Tongue (tissue), 2 donors: ENCODE data around the gene ANKRD55. TPM values are rescaled to one million over a fixed set of nuclear protein-coding genes. Genes with fewer than 3 reads are reported as not detected.
"Not testable (repeated sequence)": the region's sequence is repeated elsewhere in the genome, so short reads cannot be mapped to it uniquely, and the experiment has no call there.

Source experiments
- DNase-seq: peaks from one replicate; pipeline ENCODE4 v3.0.0-alpha.2; 2015
- total RNA-seq: library from RNA; depleted of rRNA; stranded (reverse); fragments of >200 nt; gene quantifications from one replicate; pipeline ENCODE4 v1.2.3, GENCODE V29; 2014

ANKRD55 gene
- total RNA-seq, 1 donor from 2014 or later: not detected

DNA sequence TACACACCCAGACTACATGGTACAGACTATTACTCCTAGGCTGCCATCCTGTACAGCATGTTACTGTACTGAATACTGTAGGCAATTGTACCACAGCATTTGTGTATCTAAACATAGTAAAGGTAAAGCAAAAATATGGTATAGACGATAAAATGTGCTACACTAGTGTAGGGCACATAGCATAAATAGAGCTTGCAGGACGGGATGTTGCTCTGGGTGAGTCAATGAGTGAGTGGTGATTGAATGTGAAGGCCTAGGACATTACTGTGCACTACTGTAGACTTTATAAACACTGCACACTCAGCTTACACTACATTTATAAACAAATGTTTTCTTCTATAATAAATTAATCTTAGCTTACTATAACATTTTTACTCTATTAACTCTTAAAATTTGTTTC lies 25.6 kb downstream of the ANKRD55 start:
- DNase-seq: no peak

DNA sequence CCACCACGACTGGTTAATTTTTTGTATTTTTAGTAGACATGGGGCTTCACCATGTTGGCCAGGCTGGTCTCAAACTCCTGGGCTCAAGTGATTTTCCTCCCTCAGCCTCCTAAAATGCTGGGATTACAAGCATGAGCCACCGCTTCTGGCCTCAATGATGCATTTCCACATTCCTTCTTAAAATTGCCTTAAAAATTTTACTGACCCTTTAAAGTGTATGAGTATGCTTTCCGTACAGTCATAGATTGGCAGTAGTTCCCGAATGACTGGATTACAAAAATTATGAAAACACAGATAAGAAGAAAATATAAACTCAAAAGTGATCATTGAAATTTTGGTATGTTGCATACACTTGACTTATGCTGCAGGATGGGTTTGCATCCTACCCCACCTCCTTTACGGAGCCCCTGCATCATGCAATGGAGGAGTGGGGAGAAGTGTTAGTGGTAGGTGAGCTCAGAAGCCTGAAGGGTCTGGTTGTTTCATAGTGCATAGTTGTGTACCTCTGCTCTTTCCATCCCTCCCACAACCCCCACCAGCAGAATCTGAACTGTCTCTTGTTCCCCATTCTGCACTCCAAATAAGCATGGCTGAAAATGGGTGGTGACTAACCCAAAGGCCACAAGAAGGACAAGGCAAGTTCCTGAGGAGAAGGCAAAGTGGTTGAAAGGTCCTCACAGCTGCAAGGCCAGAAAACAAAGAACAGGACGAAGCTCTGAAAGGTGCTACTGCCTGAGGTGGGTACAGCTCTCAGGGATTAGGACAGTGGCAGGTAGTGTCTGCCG lies 26.8 kb downstream of the ANKRD55 start:
- no peak for DNase-seq

DNA sequence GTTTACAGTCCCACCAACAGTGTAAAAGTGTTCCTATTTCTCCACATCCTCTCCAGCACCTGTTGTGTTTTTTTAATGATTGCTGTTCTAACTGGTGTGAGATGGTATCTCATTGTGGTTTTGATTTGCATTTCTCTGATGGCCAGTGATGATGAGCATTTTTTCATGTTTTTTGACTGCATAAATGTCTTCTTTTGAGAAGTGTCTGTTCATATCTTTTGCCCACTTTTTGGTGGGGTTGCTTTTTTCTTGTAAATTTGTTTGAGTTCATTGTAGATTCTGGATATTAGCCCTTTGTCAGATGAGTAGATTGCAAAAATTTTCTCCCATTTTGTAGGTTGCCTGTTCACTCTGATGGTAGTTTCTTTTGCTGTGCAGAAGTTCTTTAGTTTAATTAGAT lies 29.2 kb downstream of the ANKRD55 start:
- not testable (repeated sequence) for DNase-seq

DNA sequence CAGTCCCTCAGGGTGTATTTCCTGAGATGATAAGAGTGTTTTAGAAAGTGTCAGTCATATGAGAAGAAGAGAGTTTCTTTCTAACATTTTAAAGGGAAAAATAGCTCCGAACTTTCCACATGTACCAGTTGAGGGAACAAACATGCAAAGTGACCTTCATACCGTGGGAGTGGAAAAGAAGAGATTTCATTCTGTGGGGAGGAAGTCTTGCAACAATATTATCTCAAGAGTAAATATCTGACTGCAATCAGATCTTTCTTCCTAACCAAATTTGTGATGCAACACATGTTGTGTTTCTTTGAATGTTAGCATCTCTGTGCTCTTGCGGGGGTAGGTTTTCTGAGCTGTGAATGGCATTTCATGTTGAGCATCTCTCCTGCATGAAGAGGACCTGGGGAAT lies 30.6 kb downstream of the ANKRD55 start:
- DNase-seq: no peak

DNA sequence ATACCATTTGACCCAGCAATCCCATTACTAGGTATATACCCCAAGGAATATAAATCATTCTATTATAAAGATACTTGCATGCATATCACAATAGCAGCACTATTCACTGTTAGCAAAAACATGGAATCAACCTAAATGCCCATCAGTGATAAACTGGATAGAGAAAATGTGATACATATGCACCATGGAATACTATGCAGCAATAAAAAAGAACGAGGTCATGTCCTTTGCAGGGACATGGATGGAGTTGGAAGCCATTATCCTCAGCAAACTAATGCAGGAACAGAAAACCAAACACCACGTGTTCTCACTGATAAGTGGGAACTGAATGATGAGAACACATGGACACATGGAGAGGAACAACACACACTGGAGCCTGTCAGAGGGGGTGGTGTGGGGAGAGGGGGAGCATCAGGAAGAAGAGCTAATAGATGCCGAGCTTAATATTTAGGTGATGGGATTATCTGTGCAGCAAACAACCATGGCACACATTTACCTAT lies 31.3 kb downstream of the ANKRD55 start:
- DNase-seq: not testable (repeated sequence)

DNA sequence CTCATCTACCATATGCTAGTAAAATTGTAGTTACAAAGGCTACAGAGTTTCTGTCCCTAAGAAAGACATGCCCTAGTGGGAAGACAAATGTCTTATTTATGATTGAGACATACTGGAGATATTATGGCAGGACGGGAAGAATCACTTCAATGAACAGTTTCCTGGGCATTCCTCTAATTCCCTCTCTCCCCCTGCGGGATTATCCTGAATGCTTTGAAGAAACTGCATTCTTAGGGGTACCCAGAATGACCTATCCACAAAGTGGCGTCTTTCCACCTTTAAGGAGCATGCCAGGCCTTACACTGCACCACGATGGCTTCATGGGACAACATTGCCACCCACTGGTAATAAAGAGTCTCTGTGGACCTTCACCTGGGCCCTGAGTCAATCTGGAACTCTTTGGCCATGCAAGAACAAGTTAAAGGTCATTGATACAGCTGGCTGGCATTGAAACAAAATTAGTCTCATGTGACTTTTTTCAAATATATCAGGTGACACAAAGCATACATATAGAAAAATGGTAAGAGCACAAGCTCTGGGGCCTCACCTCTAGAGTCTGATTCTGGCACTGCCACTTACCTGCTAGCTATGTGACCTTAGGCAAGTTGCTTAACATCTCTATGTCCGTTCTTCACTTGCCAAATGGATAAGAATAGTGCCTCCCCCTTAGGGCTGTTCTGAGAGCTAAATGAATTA lies 32.0 kb downstream of the ANKRD55 start:
- peak; percentile 71 for DNase-seq

DNA sequence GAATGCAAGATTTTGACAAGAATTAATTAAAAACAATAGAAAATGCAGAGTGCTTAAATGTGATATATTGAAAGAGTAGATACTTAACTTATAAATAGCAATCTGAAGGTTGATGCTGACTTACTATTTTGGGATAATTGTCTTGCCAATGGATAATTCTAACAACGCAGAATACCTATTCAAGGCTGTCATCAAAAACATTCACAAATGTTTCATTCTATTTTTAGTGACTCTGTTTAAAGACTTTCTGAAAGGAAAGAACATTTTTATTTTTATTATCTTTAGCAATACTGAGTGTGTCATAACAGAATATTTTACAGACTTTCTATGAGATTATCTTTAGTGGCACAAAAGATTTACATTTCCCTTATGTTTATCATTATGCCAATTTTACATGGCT lies 38.1 kb downstream of the ANKRD55 start:
- no peak for DNase-seq

DNA sequence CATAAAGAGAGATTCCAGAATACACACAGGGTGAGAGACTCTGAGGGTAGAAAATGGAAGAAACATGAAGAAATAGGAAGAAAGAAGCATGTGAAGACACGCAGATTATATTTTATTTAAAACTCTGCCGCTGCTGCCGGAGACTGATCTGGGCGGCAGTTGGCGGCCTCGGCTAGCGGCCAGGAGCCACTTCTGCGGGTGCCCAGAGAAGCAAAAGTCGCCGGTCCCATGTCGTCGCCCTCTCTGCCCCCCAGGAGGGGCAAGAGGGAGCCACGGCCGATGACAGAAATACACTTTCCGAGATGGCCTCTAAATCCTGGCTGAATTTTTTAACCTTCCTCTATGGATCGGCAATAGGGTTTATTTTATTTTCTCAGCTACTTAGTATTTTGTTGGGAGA lies 40.9 kb downstream of the ANKRD55 start:
- no peak for DNase-seq

DNA sequence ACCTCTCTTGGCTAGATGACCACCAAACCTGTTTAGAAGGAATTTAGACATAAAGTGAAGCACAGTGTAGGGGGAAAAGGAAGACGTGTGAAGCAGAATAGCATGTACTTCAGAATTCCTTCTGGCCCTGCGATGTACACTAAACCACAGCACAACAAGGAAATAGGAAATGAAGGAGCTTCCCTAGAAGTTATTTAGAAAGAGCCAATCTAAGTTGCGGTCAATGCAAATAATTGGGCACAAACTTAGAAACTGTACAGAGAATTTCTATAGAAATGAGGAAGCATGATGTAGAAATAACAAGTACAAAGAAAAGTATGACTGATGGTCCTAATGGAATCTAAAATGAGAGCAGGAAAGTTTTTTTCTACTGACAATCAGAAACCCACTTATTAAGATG lies 41.5 kb downstream of the ANKRD55 start:
- no peak for DNase-seq

DNA sequence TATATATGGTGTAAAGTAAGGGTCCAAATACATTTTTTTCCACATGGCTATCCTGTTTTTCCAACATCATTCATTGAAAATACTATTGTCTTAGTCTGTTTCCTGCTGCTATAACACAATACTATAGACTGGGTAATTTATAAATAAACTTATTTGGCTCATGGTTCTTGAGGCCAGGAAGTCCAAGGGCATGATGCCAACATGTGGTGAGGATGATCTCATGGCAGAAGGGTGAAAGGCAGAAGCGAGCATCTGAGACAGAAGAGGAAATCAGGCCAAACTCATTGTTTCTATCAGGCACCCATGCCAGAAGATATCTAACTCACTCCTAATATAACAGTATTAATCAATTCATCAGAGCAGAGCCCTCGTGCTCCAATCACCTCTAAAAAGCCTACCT lies 42.6 kb downstream of the ANKRD55 start:
- DNase-seq: no peak

DNA sequence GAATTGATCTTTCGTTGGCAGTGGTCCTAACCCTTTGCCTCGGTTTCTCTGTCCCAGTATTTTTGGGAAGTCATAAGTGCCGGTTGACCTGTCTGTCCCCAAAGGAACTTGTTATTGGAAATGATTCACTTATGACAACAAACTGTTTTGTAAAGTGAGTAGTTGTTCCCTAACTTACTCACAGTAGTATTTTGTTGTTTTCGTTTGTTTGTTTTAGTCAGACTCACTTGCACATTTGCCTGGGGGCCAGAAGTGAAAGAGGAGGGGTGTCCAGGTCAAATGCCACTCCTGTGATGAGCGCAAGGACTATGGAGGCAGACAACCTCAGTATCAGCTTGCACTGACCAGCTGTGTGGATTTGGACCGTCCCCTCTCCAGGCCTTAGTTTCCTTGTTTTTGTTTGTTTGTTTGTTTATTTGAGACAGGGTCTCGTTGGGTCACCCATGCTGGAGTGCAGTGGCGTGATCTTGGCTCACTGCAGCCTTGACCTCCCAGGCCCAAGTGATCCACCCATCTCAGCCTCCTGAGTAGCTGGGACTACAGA lies 47.3 kb downstream of the ANKRD55 start:
- no peak for DNase-seq

DNA sequence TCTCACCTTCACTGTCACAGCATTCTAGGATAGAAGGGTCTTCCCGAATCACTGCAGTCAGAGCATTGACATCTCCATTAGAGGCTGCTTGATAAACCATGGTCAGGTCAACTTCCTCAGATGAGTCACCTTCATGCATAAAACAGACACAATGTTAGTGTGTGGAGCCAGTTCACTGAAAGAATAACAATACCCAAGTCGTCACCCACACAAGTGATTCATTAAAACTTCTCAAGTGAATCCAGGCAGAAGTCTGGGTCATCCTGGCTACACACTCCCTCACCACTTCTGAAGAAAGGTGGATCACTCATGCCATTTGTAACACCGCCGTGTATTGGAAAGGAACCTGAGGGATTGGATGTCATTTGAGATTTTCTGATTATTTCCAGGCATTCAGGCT lies 49.6 kb downstream of the ANKRD55 start:
- DNase-seq: no peak

DNA sequence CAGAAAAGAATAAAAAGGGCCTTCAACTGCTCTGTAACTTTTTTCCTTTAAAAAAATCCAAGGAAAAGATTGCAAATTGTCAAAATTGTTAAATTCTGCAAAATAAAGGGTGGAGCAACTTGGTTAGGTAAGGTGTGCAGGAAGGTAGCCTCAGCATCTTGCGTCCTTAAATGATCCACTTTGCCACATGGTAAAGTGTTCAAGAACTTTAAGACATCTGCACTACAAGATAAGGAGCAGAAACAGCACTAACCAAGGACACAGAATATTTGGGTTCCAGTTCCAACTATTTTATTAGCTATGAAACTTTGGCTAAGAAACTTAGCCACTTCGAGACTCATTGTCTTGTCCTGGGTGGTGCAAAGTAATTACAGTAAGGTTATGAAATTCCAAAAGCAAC lies 53.7 kb downstream of the ANKRD55 start:
- DNase-seq: no peak

DNA sequence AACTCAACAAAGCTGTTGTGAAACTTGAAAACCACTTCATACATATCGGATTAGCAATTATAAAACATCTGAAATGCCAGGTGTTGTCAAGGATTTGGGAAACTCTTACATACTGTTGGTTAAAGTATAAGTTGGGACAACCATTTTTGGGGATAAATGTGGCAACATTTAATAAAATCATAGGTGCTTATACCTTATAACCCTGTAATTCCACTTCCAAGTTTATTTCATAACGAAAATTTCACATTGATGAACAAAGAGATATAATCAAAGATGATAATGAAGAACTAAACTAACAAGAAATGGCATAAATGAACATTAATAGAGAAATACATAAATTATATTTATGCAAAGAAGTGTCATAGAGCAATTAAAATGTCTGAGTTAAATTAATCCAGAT lies 54.3 kb downstream of the ANKRD55 start:
- no peak for DNase-seq

DNA sequence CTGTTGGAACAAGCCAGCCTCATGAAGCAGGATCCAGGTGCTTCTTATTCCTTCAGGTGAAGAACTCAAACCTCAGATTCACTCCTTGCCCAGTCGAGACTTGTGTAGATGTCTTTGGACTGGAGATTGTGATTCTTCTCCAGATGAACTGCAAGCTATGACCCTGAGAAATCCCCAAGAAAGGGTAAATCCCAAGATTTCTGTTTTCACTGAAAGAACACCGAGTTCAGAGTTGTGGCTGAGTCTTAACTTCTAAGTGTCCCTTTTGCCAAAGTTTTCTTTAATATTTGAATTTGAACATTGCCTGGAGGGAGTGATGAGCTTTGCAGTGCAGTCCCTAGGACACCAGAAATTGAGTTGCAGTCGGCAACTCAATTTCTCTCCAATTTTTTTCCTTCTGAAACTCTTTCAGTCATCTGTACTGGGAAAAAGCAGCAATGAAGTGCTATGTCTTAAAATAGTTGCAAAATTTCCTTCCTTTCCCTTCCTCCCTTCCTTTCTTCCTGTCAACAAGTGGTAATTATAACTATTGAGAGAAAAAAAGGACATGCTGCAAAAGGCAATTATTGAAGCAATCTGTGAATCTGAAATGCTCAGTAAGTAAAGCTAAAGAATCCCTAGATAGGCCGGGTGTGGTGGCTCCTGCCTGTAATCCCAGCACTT lies 56.1 kb downstream of the ANKRD55 start:
- DNase-seq: no peak

DNA sequence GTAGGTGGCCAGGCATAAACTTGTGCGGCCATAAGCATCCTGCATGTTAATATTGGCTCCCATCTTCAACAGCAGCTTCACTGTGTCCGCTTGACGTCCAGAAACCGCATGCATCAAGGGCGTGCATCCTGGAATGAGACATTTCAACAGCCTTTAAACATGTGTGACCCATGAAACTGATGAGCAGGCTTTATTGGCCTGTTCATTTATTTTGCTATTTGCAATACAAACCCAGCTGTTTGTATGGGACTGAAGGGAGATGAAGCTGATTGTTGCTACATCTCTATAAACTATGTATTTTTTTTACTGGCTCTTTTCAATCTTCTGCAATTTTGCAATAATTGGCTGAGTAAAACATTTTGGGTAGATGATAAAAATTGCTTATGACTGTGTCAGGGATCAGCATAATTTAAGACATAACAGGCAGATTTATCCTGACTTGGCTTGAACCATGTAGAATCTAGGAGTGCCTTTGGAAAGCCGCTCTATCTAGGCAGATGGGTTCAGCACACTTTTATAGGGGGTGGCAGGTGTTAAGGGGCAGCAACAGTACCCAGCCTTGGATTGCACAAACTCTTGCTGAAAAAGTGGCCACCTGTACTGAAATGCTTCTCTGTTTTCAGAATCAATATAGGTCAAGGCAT lies 56.9 kb downstream of the ANKRD55 start:
- DNase-seq: no peak

DNA sequence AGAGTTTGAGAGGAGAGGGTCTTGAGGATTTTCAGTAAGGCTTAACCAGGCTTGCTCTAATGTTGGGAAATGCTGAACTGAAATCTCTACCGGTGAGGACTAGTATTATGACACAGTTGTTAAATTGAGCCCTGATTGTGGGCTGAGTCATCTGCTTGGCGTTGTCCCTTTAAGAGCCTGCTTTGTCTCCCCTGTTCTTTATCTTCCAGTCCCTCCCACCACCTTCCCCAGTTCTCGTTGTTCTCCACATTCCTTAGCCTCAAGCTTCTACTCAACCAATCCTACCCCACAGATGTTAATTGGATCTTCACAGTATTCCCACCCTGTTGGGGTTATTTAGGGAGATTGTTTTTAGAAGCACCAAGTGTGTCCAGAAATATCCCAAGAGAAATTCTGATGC lies 57.6 kb downstream of the ANKRD55 start:
- DNase-seq: no peak

DNA sequence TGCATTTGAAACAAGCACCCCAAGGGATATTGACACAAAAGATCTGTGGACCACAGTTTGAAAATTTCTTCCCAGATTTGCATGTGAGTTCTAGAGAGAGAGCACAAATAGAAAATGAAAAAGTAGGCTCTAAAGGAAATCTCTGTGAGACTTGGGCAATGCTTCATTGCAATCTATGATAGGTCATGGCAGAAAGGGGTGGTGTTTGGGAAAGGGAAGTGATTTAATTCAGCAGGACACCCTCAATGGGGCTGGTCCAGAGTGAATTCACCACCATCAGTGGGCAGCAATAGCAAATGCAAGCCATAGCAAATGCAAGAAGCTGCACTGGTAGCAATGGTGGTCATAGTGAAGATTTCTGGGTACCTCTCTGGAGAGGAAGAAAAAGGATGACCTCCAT lies 58.1 kb downstream of the ANKRD55 start:
- no peak for DNase-seq

DNA sequence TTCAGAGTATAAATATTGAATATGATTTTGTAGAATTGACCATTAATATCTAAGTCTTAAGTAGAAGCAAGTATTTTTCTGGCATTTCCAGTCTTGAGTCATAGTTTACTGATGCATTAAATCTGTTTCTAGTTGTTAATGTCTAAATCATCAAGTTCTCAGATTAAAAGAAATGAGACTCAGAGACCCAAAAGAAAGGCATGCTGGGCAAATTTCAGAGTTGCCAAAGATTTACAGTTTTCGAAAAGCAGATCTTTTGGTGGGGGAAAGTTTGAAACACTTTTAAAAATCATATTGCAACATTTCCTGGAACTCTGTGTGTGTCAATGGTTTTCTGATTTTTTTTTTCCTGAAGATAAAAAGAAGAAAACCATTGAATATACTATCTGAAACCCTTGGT lies 60.9 kb downstream of the ANKRD55 start:
- DNase-seq: no peak

DNA sequence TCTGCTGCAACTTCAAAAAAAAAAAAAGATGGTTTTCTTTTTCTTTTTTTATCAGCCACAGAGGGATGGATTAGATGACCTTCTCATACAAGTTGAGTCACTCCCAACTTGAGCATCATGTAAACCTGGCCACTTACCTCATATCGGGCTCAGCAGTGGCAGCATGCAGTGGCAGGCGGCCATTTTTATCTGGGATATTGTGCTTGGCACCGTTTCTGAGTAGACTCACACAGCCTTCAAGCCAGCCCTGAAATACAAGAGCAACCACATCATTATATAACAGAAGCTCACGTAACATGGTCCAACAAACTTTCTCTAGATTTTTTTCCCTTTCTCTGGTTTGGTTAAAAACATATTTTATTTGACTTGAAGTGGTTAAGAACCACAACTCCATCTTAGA lies 62.6 kb downstream of the ANKRD55 start:
- no peak for DNase-seq

DNA sequence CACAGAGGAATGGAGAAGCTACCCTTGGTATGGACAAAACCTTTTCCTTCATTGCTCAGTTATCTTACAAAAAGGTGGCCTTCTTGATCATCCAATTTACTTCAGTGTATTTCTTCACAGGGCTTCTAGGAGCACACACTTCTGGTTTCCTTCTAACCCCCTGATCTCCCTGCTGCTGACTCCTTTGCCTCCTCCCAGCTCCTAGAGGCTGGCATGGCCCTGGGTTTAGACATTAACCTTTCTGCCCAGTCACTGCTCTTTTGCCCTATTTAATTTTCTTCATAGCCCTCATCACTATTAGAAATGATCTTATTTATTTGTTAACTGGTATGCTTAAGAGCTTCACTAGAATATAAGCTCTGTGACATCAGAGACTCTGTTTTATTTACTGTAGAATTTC lies 63.2 kb downstream of the ANKRD55 start:
- DNase-seq: no peak

DNA sequence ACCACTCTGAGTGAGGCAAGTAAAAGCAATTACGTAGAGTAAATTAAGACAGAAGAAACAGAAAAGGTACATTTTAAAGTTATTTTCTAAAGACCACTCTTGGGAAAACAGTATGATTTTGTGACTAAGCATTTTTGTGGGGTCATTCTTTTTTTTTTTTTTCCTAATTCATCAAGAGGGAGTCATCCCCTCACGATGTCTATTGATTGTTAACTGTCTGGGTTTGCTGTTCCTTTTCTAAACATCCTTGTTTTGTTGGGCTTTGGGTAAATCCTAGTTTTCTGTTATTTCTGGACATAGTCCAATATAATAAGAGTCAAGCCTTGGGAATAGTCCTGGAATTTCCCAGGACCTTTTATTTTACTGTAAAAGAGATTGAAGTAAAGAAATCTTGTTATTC lies 63.8 kb downstream of the ANKRD55 start:
- DNase-seq: no peak

DNA sequence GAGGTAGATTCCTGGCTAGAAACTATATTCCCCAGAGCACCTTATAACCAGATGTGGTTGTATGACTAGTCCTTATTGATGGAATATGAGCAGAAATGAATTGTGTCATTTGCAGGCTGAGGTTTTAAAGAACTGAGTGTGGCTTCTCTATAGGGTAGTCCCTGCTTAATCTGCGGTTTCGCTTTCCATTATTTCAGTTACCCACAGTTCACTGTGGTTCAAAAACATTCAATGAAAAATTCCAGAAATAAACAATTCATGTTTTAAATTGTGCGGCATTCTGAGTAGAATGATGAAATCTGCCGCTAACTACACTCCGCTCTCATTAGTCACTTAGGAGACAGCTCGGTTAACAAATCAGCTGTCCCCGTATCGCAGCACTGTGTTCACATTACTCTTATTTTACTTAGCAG lies 65.1 kb downstream of the ANKRD55 start:
- DNase-seq: no peak
